ENCODE results near the gene LUM. TPM values are rescaled to one million over a fixed set of nuclear protein-coding genes. Genes with fewer than 3 reads are reported as not detected.

Gene LUM
- total and polyA plus RNA-seq, 2 of the 4 experiments (the other 2 are of a cell fraction), result 50.0 to 70.5 TPM

GRCh38 chr12:91055976-91056375, 55.3 kb downstream of the LUM start:
- H3K79me1 ChIP-seq (ENCODE audit: low read depth in 1 of 2, low read length in 2 of 2), result no peaks in the 10 kb centered on the region
- no peak overlapping the region for H3K23ac ChIP-seq (ENCODE audit: low read depth, low read length)
- H3K4me3 ChIP-seq (ENCODE audit: insufficient read depth, low read depth, low read length), result no peak overlapping the region
- intact Hi-C loops (cut with micrococcal nuclease), result loop anchor here (5.0 kb wide), 1 partner anchor 49 kb away; no protein-coding TSS in a partner anchor
- TF ChIP-seq, protein P1, sequence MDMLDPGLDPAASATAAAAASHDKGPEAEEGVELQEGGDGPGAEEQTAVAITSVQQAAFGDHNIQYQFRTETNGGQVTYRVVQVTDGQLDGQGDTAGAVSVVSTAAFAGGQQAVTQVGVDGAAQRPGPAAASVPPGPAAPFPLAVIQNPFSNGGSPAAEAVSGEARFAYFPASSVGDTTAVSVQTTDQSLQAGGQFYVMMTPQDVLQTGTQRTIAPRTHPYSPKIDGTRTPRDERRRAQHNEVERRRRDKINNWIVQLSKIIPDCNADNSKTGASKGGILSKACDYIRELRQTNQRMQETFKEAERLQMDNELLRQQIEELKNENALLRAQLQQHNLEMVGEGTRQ (IDR thresholded peaks at IDR 0.05; ENCODE audit: low read depth, low read length), result no peak
- TF ChIP-seq FOS (IDR thresholded peaks at IDR 0.05; ENCODE audit: low read depth, low read length), result no peak
- TF ChIP-seq, protein P2, sequence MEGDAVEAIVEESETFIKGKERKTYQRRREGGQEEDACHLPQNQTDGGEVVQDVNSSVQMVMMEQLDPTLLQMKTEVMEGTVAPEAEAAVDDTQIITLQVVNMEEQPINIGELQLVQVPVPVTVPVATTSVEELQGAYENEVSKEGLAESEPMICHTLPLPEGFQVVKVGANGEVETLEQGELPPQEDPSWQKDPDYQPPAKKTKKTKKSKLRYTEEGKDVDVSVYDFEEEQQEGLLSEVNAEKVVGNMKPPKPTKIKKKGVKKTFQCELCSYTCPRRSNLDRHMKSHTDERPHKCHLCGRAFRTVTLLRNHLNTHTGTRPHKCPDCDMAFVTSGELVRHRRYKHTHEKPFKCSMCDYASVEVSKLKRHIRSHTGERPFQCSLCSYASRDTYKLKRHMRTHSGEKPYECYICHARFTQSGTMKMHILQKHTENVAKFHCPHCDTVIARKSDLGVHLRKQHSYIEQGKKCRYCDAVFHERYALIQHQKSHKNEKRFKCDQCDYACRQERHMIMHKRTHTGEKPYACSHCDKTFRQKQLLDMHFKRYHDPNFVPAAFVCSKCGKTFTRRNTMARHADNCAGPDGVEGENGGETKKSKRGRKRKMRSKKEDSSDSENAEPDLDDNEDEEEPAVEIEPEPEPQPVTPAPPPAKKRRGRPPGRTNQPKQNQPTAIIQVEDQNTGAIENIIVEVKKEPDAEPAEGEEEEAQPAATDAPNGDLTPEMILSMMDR (conservative IDR thresholded peaks at IDR 0.05; ENCODE audit: low read depth, low read length), result no peak
- no peak for TF ChIP-seq MAFK (IDR thresholded peaks at IDR 0.05; ENCODE audit: low read depth, low read length)
- no peak for TF ChIP-seq RCOR1 (IDR thresholded peaks at IDR 0.05; ENCODE audit: insufficient replicate concordance, low read length)
- no peak for TF ChIP-seq CEBPB (IDR thresholded peaks at IDR 0.05; ENCODE audit: low read depth, low read length)
- TF ChIP-seq MXI1 (IDR thresholded peaks at IDR 0.05; ENCODE audit: borderline replicate concordance, low read depth, low read length), result no peak
- TF ChIP-seq SMC3 (IDR thresholded peaks at IDR 0.05; ENCODE audit: low read depth, low read length), result no peak
- TF ChIP-seq, protein P3, sequence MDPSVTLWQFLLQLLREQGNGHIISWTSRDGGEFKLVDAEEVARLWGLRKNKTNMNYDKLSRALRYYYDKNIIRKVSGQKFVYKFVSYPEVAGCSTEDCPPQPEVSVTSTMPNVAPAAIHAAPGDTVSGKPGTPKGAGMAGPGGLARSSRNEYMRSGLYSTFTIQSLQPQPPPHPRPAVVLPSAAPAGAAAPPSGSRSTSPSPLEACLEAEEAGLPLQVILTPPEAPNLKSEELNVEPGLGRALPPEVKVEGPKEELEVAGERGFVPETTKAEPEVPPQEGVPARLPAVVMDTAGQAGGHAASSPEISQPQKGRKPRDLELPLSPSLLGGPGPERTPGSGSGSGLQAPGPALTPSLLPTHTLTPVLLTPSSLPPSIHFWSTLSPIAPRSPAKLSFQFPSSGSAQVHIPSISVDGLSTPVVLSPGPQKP (IDR thresholded peaks at IDR 0.05; ENCODE audit: borderline replicate concordance, low read depth, low read length), result no peak
- in situ Hi-C loops (cut with MboI; ENCODE audit: low sequenced_read_pairs), result no loop called here
- H3K36me3 ChIP-seq (ENCODE audit: control insufficient read depth, insufficient read depth, low read length), result no peaks in the 10 kb centered on the region
- no peak overlapping the region for H3K18ac ChIP-seq (ENCODE audit: low read depth, low read length)
- H2AK5ac ChIP-seq (ENCODE audit: low read depth, low read length), result no peak overlapping the region
- no peak overlapping the region for H3K14ac ChIP-seq (replicated peaks; ENCODE audit: low read depth, low read length)
- no peak overlapping the region for H2BK5ac ChIP-seq (ENCODE audit: low read depth, low read length, poor library complexity, severe bottlenecking)
- no peak overlapping the region for H2BK120ac ChIP-seq (ENCODE audit: low read depth, low read length)
- 88% methylated on average over 1 of the region's 1 CpG; no CpG with 5 or more reads in 1 of the 2 experiments for WGBS, 2 experiments (ENCODE audit: extremely low coverage in 2 of 2, insufficient read length in 1 of 2)
- no peaks in the 10 kb centered on the region for H4K20me1 ChIP-seq (ENCODE audit: insufficient read depth, low read length)
- H3K9me1 ChIP-seq (ENCODE audit: insufficient read depth, low read length), result no peaks in the 10 kb centered on the region
- no peak overlapping the region for H2BK20ac ChIP-seq (ENCODE audit: low read depth, low read length)
- H4K8ac ChIP-seq (ENCODE audit: low read depth in 2 of 2, low read length in 2 of 2), result no peak overlapping the region
- no peak for ATAC-seq (ENCODE audit: low read depth)
- no peak overlapping the region for H2AFZ ChIP-seq (replicated peaks; ENCODE audit: low read length, poor library complexity)
- no peak overlapping the region for H3K27ac ChIP-seq (ENCODE audit: insufficient read depth, low read length)
- no peak overlapping the region for H3K4ac ChIP-seq (ENCODE audit: low read depth, low read length)
- H3K56ac ChIP-seq (ENCODE audit: extremely low read depth, insufficient read depth, low read length), result no peak overlapping the region
- no peaks in the 10 kb centered on the region for H3K4me1 ChIP-seq (ENCODE audit: control insufficient read depth, insufficient read depth, low read length)
- no peaks in the 10 kb centered on the region for H3K27me3 ChIP-seq (ENCODE audit: control insufficient read depth, insufficient read depth, low read length)
- H3K9ac ChIP-seq (ENCODE audit: low read depth, low read length), result no peak overlapping the region
- no peak overlapping the region for H2AK9ac ChIP-seq (replicated peaks; ENCODE audit: low read depth, low read length, poor library complexity)
- no peak overlapping the region for H4K5ac ChIP-seq (ENCODE audit: low read depth, low read length)
- BruUV-seq (replicated peaks), result no TSS peak
- no peak overlapping the region for H4K91ac ChIP-seq (ENCODE audit: insufficient read depth, low read depth, low read length)
- POLR2A ChIA-PET (ENCODE audit: unreplicated experiment), result no interaction called here
- no peak for DNase-seq
- H3K9me3 ChIP-seq (ENCODE audit: control insufficient read depth, insufficient read depth, low read length), result no peaks in the 10 kb centered on the region
- dilution Hi-C loops (cut with HindIII; ENCODE audit: low sequenced_read_pairs, unreplicated experiment), result no loop called here
- CTCF ChIA-PET, result no interaction called here
- no peak overlapping the region for H2BK15ac ChIP-seq (ENCODE audit: low read depth, low read length)
- H3K4me2 ChIP-seq (ENCODE audit: low read depth, low read length), result no peak overlapping the region
